GM12864 (cell line): ENCODE data around the gene CACNB2.

Source experiments
- DNase-seq: peaks from one replicate; pipeline ENCODE4 v3.0.0-alpha.2; 2011; ENCODE audit warnings: low read depth
- H3K4me3 ChIP-seq: 2 replicates; pipeline ENCODE4 v1.5.1; 2011; ENCODE audit warnings: mild to moderate bottlenecking, low read depth, low read length, control low read depth
- TF ChIP-seq, protein P1 (sequence below): IDR thresholded peaks from 2 replicates; pipeline ENCODE4 v1.5.1; 2011; ENCODE audit warnings: low read depth, mild to moderate bottlenecking, moderate library complexity, low read length, control low read depth, inconsistent platforms; ENCODE audit errors: missing control alignments

The CACNB2 gene

DNA sequence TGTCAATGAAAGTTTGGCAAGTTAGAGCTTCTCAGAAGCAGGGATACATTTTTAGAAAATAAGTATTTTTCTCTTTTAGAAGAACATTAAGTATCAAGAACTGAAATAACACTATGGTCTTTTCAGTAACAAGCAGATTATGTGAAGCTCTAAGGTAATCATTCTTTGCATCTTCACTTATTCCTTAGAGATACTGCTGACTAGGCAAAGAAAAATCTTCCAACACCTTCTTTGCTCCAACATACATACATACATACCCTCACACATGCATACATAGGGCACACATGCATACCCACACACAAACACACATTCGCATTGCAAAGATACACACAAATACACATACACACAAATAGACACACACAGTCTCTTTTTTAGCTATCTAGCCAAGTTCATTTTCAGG lies 37.8 kb upstream of the CACNB2 start:
- TF ChIP-seq, protein P1, sequence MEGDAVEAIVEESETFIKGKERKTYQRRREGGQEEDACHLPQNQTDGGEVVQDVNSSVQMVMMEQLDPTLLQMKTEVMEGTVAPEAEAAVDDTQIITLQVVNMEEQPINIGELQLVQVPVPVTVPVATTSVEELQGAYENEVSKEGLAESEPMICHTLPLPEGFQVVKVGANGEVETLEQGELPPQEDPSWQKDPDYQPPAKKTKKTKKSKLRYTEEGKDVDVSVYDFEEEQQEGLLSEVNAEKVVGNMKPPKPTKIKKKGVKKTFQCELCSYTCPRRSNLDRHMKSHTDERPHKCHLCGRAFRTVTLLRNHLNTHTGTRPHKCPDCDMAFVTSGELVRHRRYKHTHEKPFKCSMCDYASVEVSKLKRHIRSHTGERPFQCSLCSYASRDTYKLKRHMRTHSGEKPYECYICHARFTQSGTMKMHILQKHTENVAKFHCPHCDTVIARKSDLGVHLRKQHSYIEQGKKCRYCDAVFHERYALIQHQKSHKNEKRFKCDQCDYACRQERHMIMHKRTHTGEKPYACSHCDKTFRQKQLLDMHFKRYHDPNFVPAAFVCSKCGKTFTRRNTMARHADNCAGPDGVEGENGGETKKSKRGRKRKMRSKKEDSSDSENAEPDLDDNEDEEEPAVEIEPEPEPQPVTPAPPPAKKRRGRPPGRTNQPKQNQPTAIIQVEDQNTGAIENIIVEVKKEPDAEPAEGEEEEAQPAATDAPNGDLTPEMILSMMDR = no peak
- no peak for DNase-seq
- no peak overlapping the region for H3K4me3 ChIP-seq

DNA sequence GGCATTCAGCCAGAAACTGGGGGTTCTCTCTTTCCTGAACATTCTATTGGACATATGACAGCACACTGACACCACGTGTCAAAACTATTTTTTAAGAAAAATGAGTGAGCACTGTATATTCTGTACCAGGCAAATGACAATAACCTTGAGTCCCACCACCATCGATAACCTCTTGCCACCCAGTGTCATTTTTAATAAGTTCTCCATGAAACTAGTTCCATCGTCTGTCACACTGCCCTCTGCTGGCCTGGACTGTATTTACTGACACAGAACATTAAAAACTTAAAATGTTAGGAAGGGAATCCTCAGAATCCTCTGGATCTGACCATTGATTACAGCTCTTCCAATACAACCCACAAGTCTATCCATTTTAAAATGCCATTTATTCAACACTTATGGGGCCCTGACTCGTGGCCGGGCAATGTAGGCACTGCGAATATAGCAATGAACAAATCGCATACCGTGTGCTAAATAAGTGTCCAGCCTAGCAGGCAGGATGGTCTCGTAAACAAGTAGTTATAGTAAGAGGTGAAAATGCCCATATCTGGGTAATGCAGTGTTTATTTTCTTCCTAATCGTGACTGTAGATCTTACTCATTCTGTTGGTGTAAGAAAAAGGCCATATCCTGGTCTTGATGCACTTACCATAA lies 35.9 kb upstream of the CACNB2 start:
- no peak overlapping the region for H3K4me3 ChIP-seq
- DNase-seq = peak; percentile 5
- TF ChIP-seq, protein P1 = peak; percentile 49

DNA sequence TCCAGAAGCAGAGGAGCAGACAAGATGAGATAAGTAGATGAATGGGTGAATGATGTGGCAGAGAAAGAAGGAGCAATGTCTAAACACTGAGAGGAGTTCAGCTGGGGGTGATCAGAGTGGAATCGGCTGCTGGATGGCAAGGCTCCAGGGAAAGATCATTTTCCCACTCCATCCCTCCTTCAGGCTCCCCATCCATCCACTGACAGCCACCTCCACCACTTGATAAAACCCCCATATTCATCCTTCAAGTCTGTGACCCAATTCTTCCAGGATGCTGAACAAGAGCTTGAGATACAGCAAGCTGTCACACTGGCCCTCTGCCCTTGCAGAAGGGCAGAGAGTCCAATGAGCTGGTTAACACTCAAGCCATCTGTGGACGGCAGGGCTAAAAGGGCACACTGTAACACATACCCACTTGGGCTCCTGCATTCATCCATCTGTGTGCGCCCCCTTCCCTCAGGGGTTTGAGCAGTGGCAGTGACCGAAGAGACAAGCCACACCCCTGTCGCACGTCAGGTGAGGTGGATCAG lies 30.8 kb upstream of the CACNB2 start:
- TF ChIP-seq, protein P1 = no peak
- no peak for DNase-seq

DNA sequence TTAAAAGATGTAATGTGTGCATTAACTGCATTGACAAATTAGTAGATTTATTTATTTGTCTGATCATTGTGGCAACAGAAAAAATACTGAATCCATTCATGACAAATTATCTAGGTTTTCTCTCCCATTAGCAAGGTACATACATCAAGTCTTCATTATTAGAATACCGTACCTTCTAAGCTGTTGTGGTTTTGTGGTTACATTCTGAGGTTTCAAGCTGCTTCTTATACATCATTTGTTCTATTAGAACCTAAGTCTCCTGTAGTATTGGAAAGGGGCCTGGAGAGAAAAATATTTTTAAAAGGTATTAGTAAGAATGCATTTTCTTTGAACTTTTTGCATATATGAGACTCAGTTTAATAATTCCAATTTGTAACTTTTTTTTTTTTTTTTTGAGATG lies 26.3 kb upstream of the CACNB2 start:
- TF ChIP-seq, protein P1 = no peak
- H3K4me3 ChIP-seq = no peak overlapping the region
- no peak for DNase-seq

More for the DNA sequence above, 30.8 kb upstream of the CACNB2 start:
- no peak overlapping the region for H3K4me3 ChIP-seq

DNA sequence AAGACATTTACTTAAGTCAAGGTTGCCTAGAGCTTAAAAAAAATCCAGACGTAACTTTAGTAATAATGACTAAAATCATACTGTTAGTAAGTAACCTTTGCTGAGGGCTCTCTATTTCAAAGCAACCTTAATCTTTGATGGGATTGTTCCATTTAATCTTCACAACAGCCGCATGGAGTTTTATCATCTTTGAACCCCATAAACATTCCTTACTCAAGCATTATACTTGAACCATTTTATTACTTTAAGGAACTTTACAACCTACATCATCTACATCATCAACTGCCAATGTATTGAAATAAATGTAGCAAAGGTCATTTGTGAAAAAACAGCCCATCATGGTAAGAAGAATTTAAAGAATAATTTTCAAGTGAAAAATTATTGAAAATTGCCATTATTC lies 22.9 kb upstream of the CACNB2 start:
- TF ChIP-seq, protein P1 = no peak
- DNase-seq = no peak
- no peak overlapping the region for H3K4me3 ChIP-seq

DNA sequence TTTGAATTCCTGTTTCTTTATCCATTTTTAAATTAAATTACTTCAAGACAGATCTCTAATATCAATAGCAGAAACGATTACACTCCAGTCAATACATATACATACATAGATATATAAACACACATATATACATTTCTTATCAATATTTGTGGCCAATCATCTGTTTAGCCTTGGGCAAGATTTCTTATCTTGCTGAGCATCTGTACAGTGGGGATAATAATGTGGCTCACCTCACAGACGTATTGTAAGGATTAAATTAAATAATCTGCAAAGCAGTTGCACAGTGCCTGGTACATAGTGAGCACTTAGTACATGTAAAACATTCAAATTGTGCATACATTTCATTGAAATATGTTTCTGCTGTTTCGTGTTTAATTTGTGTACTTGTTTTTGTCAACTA lies 17.5 kb upstream of the CACNB2 start:
- H3K4me3 ChIP-seq = no peak overlapping the region
- no peak for DNase-seq
- TF ChIP-seq, protein P1 = no peak

DNA sequence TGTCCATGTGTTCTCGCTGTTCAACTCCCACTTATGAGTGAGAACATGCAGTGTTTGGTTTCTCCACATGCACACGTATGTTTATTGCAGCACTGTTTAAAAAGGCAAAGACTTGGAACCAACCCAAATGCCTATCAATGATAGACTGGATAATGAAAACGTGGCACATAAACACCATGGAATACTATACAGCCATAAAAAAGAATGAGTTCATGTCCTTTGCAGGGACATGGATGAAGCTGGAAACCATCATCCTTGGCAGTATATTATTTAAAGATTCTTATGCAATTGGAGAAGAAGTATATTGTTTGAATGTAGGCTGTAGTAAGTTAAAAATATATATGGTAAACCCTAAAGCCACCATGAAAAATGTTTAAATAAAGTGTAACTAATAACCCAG lies 7.2 kb upstream of the CACNB2 start:
- TF ChIP-seq, protein P1 = no peak
- no peak for DNase-seq

More for the DNA sequence above, 7.2 kb upstream of the CACNB2 start:
- H3K4me3 ChIP-seq = no peak overlapping the region
